ENCODE data around the gene NOL4L.

Gene NOL4L

DNA sequence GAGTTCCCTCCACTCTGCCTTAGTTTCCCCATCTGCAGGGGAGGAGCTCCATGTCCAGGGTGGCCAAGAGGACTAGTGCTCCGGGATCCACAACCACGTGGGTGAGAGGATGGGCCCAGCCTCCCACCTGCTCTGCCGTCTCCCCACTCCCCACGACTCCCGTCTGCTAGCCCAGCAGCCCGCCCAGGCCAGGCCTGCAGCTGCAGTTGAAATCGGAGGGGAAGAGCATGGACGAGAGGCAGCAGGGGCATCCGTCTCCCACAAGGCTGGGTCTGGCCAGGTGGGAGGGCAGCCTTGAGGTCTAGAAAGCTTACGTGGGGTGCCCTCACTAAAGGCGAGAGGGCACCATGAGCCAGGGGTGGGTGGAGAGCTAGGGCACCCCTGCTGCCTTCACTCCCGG lies 8.6 kb downstream of the NOL4L start:
- no peak for DNase-seq (ENCODE audit: low read depth in 2 of 2)

DNA sequence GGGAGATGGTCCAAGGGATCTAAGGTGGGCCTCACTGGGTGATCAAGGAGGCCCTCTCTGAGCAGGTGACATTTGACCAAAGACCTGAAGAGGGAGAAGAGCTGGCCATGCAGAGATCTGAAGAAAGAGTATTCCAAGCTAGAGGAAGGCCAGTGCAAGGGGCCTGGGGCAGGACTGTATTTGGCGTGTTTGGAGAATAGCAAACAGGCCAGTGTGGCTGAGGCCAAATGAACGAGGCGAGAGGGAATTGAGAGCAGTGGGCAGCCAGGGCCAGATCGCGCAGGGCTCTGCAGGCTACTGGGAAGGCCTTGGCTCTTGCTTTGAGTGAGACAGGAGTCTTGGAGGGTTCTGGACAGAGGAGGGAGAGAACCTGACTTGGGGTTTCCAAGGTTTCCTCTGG lies 9.3 kb downstream of the NOL4L start:
- no peak for DNase-seq (ENCODE audit: low read depth in 2 of 2)

DNA sequence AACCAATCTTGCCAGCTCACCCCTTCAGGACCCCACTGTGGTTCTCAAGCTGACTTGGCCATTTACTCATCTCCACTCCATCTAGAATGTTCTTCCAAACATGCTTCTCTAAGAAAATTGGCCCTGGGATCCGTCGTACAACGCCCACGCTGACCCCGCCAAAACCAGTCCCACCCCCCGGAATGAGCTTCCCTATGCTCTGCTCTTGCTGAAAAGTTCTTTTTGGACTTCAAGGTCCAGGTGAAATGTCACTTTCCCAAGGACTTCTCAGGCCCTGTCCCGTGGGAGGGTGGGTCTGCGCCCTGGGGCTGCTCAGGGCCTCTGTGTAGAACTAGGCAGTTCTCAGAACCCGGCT lies 9.9 kb downstream of the NOL4L start:
- DNase-seq (ENCODE audit: low read depth in 2 of 2): no peak

GRCh38 chr20:32574296-32575226 lies 10.6 kb downstream of the NOL4L start:
- DNase-seq (ENCODE audit: low read depth in 2 of 2): no peak

DNA sequence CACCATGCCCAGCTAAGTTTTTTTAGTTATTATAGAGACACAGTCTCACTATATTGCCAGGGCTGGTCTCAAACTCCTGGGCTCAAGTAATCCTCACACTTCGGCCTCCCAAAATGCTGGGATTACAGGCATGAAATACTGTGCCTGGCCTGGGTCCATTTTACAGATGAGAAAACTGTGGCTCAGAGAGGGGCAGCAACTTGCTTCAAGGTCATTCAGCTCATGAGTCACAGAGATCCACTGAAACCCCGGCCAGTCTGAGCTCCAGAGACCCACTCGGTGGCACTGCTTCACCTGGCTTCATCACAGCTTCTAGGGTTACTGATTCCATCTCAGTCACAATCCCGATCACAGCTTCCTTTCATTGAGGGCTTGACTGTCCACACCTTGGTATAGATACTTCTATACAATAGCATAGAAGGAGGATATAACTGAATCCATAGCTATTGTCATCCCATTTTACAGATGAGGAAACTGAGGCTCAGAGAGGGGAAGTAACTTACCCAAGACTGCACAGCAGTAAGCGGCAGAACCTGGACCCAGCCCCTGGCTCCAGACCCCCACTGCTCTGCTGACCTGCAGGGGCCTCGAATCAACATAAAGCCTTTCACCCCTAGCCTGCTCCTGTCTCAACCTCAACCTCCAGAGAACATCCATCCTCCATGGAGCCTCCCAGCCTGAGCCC lies 11.8 kb downstream of the NOL4L start:
- DNase-seq (ENCODE audit: low read depth in 2 of 2): no peak

DNA sequence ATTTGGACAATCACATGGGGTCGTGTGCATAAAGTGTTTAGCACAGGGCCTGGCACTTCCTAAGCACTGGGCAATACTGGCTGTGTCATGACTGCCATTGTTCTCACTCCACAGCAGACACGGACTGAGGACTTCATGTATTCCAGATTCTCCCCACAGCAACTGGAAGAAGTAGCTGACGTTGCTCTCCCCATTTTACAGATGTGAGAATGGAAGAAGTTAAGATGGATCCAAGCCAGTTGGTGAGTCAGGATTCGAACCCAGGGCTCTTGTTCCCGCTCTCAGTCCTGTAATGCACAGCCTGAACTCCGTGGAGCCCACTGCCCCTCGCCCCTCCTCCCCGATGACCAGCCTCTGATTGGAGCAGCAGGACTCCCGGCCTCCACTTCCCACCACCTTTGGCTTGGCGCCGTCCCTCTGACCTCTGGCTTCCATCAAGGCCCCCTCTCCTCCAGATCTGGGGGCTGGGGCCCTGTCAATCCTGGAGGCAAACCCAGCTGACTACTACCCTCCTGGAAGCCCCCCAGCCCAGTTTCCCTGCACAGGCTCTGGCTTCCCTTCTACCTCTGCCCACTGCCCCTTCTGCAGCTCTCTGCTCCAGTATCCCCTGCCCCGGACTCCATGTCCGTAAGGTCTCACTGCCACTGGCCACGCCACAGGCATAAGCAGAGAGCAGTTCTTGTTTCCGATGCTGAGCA lies 12.7 kb downstream of the NOL4L start:
- no peak for DNase-seq (ENCODE audit: low read depth in 2 of 2)

GRCh38 chr20:32571566-32571965 lies 13.6 kb downstream of the NOL4L start:
- DNase-seq (ENCODE audit: low read depth in 2 of 2): no peak

DNA sequence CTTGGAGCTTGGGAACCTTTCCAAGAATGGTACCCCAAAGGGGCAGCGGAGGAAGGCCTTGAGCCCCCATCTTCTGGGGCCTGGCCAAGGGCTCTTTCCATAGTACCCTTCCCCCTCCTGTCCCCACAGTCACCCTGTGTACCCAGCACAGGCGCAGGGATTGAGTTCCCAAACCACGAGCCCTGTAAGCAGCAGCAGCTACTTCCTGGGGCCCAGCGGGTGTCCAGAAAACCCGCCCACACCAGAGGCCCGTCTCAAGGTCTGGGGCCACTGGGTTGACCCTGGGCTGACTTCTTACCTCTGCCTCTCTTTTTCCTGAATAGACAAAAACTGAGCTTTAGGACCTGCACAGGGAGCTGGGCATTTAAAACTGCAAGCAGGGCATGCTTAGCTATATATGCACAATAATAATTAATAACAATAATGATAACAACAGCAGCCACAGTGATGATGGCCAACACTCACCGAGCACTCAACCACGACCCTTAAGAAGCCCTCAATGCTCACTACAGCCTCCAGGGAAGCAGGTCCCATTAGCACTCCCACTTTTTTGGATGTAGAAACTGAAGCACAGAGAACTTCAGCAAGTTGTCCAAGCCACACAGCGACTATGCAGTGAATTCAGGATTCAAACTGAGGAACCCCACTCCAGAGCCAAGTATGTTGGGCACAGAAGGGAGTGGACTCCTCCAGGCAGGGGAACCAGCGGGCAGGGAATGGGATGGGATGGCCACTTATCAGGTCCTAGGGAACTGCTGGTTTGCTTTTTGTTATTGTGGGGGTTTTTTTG lies 14.5 kb downstream of the NOL4L start:
- no peak for DNase-seq (ENCODE audit: low read depth in 2 of 2)

- DNase-seq (ENCODE audit: low read depth in 2 of 2): no peak
Measured at GRCh38 chr20:32569380-32570305, 15.5 kb downstream of the NOL4L start.

- DNase-seq (ENCODE audit: low read depth in 2 of 2): no peak
Measured at GRCh38 chr20:32569018-32569379, 16.1 kb downstream of the NOL4L start.

GRCh38 chr20:32567384-32568178 lies 17.6 kb downstream of the NOL4L start:
- DNase-seq (ENCODE audit: low read depth in 2 of 2): no peak

DNA sequence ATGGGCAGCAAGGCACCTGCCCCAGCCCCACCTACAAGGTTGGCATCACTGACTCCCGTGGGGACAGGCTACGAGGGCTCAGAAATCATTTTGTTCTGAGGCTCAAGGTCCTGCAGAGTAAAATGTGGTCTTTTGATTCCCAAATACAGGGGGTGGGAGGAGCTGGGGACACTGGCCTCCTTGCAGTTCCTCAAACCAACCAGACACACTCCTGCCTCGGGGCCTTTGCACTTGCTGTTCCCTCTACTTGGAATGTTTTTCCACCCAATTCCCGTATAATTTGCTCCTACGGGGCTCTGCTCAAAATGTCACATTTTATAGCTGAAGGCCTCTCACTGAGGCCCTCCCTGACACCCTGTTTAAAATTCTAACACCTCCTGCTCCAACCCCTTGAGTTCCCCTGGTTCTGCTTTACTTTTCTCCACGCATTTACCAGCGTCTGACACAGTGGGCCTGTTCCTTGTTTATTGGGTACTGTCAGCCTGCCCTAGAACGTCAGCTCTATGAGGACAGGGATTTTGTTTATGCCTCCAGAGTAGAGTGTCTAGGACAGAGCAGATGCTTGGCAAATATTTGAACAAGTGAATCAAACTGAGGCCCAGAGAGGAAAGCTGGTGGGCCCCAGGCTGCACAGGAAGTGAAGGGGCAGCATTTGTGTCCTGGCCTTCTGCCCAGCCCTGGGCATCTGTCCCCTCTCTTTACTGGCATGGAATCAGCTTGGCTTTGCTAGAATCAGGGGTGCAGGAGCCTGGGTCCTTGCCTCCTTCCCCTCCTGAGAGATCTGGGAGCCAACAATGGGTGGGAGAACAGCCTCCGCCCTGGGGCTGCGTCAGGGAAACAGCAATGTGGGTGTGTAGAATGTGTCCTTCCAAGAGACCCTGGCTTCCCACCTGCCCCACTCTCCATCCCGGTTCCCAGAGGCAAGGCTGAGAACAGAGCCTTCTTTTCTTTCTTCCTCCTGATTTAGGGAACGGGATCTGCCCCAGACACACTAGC lies 18.5 kb downstream of the NOL4L start:
- DNase-seq (ENCODE audit: low read depth in 2 of 2): no peak

GRCh38 chr20:32565735-32566032 lies 19.4 kb downstream of the NOL4L start:
- no peak for DNase-seq (ENCODE audit: low read depth in 2 of 2)

DNA sequence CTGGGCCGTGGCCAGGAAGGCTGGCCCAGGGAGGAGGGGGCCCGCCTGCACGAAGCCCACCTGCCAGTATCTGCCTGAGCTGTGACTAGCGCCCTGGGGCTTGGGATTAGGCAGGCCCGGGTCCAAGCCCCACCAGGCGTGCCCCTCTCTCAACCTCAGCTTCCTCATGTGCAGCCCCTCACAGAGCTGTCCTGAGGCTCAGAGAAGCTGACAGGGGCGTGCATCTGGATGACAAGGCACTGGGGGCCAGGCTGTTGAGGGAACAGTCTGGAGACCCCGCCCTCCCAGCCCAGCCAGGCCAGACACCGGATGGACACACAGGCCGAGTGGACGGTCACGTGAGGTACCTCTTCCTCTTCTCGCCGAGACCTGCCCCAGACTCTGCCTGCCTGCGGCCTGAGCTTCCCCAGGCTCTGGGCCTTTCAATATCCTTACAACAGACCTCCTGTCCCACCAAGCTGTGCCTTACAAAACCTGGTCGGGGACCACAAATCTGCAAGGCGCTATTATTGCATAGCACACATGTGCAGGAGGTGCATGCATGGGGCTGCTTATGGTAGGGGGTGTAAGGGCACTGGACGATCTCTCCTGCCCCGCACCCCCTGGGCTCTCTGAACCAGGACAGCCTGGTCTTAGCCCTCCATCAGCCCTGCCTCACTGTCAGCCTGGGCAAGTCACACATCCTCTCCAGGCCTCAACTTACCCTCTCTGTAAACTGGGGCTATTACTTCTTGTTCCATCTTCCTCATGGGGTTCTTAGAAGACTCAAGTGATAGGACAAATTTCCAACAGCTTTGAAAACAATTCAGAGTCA lies 20.0 kb downstream of the NOL4L start:
- DNase-seq (ENCODE audit: low read depth in 2 of 2): no peak

GRCh38 chr20:32564440-32564839 lies 20.7 kb downstream of the NOL4L start:
- no peak for DNase-seq (ENCODE audit: low read depth in 2 of 2)

GRCh38 chr20:32563311-32564272 lies 21.5 kb downstream of the NOL4L start:
- no peak for DNase-seq (ENCODE audit: low read depth in 2 of 2)

DNA sequence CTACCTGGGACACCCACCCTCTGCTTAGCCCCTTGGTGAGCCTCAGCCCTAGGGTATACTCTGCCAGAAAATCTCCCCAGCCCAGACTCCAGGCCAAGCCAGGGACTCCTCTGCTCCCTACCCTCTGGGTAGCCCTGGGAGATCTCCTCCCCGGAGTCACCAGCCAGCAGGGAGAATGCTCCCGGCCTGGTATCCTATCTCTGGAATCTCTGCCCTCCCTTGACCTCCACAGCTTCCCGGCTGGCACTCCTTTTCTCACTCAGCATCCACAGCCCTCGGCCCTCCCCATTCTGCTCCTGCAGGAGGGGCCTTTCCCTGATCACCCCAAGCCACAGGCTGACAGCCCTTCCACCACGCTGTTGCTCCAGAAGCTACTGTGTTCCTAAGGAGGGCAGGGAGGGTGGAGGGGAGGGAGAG lies 22.6 kb downstream of the NOL4L start:
- no peak for DNase-seq (ENCODE audit: low read depth in 2 of 2)
